ENCODE data around the gene PMPCA. TPM values are rescaled to one million over a fixed set of nuclear protein-coding genes. Genes with fewer than 3 reads are reported as not detected.

The PMPCA gene
- polyA plus RNA-seq, 4 donors = 38.7 to 70.2 (median 57.9) TPM

- DNase-seq (ENCODE audit: low read depth in 4 of 4, low spot score in 3 of 4) = no peak
Measured at GRCh38 chr9:136433043-136433715, 22.7 kb downstream of the PMPCA start.

- no peak for DNase-seq (ENCODE audit: low read depth in 4 of 4, low spot score in 3 of 4)
Measured at GRCh38 chr9:136433849-136434579, 23.6 kb downstream of the PMPCA start.

GRCh38 chr9:136434580-136435169 is 24.2 kb downstream of the PMPCA start:
- no peak for DNase-seq (ENCODE audit: low read depth in 4 of 4, low spot score in 3 of 4)

GRCh38 chr9:136436055-136436634 is 25.7 kb downstream of the PMPCA start:
- no peak for DNase-seq (ENCODE audit: low read depth in 4 of 4, low spot score in 3 of 4)

- DNase-seq (ENCODE audit: low read depth in 4 of 4, low spot score in 3 of 4) = no peak
Measured at GRCh38 chr9:136437430-136437829, 27.0 kb downstream of the PMPCA start.

GRCh38 chr9:136437839-136438547 is 27.5 kb downstream of the PMPCA start:
- no peak for DNase-seq (ENCODE audit: low read depth in 4 of 4, low spot score in 3 of 4)

- no peak for DNase-seq (ENCODE audit: low read depth in 4 of 4, low spot score in 3 of 4)
Measured at GRCh38 chr9:136438548-136439480, 28.4 kb downstream of the PMPCA start.

GRCh38 chr9:136439481-136440408 is 29.3 kb downstream of the PMPCA start, which contains the start of gene INPP5E:
TSS of gene INPP5E (minus strand) at chr9:136439845. CDS start at chr9:136439419, 426 bp downstream.
- peak; percentile 19 to 57 (median 47) for DNase-seq (ENCODE audit: low read depth in 4 of 4, low spot score in 3 of 4)

GRCh38 chr9:136441191-136441680 is 30.8 kb downstream of the PMPCA start:
- no peak for DNase-seq (ENCODE audit: low read depth in 4 of 4, low spot score in 3 of 4)

- DNase-seq (ENCODE audit: low read depth in 4 of 4, low spot score in 3 of 4) = no peak
Measured at GRCh38 chr9:136441681-136442245, 31.3 kb downstream of the PMPCA start.

GRCh38 chr9:136442265-136442664 is 31.8 kb downstream of the PMPCA start:
- no peak for DNase-seq (ENCODE audit: low read depth in 4 of 4, low spot score in 3 of 4)

- no peak for DNase-seq (ENCODE audit: low read depth in 4 of 4, low spot score in 3 of 4)
Measured at GRCh38 chr9:136443087-136443486, 32.6 kb downstream of the PMPCA start.

- no peak for DNase-seq (ENCODE audit: low read depth in 4 of 4, low spot score in 3 of 4)
Measured at GRCh38 chr9:136443687-136444086, 33.2 kb downstream of the PMPCA start.

- DNase-seq (ENCODE audit: low read depth in 4 of 4, low spot score in 3 of 4) = no peak
Measured at GRCh38 chr9:136444102-136444501, 33.6 kb downstream of the PMPCA start.

GRCh38 chr9:136445799-136446198 is 35.3 kb downstream of the PMPCA start:
- DNase-seq (ENCODE audit: low read depth in 4 of 4, low spot score in 3 of 4) = no peak

GRCh38 chr9:136447173-136447778 is 36.8 kb downstream of the PMPCA start:
- DNase-seq (ENCODE audit: low read depth in 4 of 4, low spot score in 3 of 4) = no peak

GRCh38 chr9:136448655-136449054 is 38.2 kb downstream of the PMPCA start:
- no peak for DNase-seq (ENCODE audit: low read depth in 4 of 4, low spot score in 3 of 4)
